GM19238 (cell line): Measurements from ENCODE around the gene SLC35F1.

Experiments
- DNase-seq: peaks from one replicate; pipeline ENCODE4 v3.0.0; 2011; ENCODE audit warnings: low spot score; ENCODE audit not compliant: insufficient read length

Gene SLC35F1

DNA sequence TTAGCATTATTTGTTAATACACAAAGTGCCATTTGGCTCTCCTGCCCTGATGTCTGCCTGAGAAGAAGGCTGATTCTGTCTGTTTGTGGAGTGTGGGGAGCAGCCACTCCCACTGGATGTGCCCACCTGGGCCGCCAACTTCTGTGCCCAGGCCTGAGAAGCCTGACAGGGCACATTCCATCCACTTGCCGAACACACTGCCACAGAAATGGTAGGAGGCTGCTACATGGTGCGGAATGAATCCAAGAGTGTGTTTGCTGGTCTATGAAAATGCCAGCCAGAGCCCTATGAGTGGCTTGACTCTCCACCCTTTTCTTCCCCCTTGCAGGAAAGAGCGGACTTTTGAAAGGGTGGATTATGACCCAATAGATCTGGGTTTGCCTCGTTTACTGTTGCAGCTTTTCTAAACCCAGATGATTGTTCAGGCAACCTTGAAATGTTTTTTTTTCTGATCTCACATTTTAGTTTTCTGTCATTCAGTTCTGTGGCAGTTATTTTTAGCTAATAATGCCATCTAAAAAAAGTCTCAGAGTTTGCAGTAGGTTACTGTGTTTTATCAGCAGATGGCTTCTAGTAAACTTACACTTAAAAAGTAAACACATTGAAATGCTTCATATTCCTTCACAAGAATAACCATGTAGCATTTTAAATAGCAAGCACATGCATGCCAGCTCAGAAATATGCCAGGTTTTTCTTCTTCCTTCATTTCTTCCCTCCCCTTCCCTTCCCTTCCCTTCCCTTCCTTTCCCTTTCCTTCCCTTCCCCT is 196.5 kb downstream of the SLC35F1 start:
- no peak for DNase-seq

GRCh38 chr6:118122161-118122725 is 215.2 kb downstream of the SLC35F1 start:
- no peak for DNase-seq

- DNase-seq, result no peak
Measured at GRCh38 chr6:118122801-118123200, 215.7 kb downstream of the SLC35F1 start.

GRCh38 chr6:118123503-118124037 is 216.5 kb downstream of the SLC35F1 start:
- no peak for DNase-seq

DNA sequence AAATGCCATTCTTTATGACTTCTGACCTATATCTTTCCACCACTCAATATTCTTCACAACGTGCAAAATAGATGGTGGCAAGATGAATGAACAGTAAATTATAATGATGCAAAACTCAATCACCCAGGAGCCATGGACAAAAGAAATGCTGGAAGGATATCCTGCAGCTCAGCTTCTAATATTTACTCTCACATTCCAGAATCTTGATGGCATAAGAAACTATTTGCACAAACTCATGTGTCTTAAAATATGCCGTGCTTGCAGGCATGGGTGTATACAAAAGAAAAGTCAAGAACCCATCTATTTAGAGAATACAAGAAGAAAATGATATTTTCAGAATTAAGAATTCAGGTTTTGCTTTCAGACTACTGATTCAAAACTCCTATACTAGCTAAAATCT is 217.8 kb downstream of the SLC35F1 start:
- no peak for DNase-seq

GRCh38 chr6:118128755-118129154 is 221.7 kb downstream of the SLC35F1 start:
- no peak for DNase-seq

- DNase-seq, result no peak
Measured at GRCh38 chr6:118134206-118134605, 227.1 kb downstream of the SLC35F1 start.

GRCh38 chr6:118134736-118135135 is 227.7 kb downstream of the SLC35F1 start:
- DNase-seq, result no peak

GRCh38 chr6:118135371-118135770 is 228.3 kb downstream of the SLC35F1 start:
- DNase-seq, result no peak

DNA sequence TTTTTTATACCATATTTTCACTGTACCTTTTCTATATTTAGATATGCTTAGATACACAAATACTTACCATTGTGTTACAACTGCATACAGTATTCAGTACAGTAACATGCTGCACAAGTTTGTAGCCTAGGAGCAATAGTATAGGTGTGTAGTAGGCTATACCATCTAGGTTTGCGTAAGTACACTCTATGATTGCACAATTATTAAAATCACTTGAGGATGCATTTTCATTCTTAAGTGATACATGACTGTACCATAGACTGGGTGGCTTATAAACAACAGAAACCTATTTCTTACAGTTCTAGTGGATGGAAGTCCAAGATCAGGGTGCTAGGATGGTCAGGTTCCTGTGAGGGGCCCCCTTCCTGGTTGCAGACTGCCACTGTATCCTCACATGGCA is 234.1 kb downstream of the SLC35F1 start:
- DNase-seq, result no peak

- DNase-seq, result no peak
Measured at GRCh38 chr6:118146584-118146983, 239.5 kb downstream of the SLC35F1 start.

GRCh38 chr6:118147511-118147910 is 240.4 kb downstream of the SLC35F1 start:
- DNase-seq, result no peak

DNA sequence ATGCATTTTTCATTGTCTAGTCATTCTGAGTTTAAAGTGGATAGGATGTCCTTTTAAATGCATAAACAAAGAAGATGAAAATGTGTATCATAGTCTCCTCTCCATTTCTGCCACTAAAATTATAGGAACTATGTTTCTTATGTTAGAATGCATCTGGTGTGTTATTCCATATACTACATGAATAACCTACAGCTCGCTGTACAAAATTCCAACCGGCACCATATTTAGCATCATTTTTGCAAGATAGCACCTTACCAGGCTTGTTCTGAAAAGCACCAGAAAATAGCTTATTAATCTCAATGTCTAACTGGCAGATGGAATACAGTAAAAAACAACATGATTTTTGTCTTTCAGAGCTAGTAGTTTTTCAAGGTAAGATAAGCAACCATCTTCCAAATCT is 241.5 kb downstream of the SLC35F1 start:
- DNase-seq, result no peak

DNA sequence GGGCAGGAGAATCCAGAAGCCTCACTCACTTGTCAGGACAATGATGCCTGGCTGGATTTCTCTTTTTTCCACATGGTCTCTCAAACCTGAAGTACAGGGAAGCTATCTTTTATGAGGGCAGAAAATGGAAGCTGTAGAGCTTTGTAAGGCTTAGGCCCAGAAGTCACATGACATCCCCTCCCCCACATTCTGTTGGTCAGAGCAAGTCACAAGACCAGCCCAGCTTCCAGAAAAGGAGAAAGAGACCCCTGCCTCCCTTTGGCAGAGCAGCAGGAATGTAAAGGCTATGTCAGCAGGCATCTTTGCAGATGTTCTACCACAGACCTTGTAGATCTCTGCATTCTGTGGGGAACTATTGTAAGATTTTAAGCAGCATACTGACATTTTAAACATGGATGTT is 245.5 kb downstream of the SLC35F1 start:
- DNase-seq, result no peak

DNA sequence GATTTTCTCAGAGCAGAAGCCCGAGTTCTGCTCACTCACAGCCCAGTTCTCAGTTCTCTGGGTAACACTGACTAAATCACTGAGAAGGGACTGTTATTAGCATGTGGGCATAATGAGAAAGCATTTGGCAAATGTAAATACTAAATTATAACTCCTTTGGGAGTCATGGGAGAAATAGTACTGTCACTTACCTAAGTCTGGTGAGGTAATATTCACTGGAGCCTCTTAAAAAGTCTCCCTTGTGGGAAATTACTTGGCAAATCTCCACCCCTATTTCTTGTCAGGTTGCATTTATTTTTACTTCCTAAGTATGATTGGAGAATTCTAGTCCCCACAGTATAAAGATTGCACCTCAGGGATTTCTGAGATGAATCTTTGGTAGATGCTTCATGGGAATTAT is 254.3 kb downstream of the SLC35F1 start:
- no peak for DNase-seq

DNA sequence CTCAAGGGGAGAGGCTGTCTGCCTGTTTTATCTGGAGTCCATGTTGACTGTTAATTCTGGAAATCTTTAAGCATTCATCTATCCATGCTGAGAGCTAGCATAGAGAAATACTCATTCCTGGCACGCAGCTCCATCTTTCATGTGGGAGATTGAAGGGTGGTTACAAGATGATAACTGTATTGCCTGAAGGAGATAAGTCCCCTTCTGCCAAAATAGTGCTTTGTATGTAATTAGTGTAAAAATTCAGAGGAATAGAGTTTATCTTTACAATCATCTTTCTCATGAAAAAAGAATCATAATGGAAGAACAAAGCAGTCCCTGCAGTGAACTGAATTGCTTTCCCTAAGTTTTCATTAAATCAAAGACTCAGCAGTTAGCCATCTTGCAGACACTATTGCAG is 256.5 kb downstream of the SLC35F1 start:
- no peak for DNase-seq

- DNase-seq, result no peak
Measured at GRCh38 chr6:118165500-118165899, 258.4 kb downstream of the SLC35F1 start.

- no peak for DNase-seq
Measured at GRCh38 chr6:118168421-118168820, 261.4 kb downstream of the SLC35F1 start.

GRCh38 chr6:118171852-118172251 is 264.8 kb downstream of the SLC35F1 start:
- no peak for DNase-seq

DNA sequence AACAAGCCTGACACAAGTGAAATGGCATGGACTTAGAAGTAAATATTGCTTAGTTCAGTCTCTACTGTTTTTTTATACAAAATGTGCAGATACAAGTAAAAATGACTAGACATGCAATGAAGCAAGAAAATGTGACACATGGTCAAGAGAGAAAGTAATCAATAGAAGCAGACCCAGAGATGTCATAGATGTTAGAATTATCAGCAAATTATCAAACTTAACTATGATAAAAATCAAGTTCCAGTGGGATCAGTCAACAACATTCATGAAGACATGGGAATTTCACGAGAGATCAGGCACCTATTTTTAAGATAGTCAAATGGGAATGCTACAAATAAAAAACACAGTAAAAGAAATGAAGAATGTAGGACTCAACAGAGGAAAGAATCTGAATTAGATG is 267.0 kb downstream of the SLC35F1 start:
- no peak for DNase-seq

GRCh38 chr6:118177720-118178119 is 270.7 kb downstream of the SLC35F1 start:
- DNase-seq, result no peak

- DNase-seq, result no peak
Measured at GRCh38 chr6:118179048-118179447, 272.0 kb downstream of the SLC35F1 start.
